Measurements from ENCODE around the gene EAF1. TPM values are rescaled to one million over a fixed set of nuclear protein-coding genes. Genes with fewer than 3 reads are reported as not detected.

Gene EAF1
- total RNA-seq, 4 donors from 2014 or later: 17.5 to 53.0 (median 22.0) TPM

DNA sequence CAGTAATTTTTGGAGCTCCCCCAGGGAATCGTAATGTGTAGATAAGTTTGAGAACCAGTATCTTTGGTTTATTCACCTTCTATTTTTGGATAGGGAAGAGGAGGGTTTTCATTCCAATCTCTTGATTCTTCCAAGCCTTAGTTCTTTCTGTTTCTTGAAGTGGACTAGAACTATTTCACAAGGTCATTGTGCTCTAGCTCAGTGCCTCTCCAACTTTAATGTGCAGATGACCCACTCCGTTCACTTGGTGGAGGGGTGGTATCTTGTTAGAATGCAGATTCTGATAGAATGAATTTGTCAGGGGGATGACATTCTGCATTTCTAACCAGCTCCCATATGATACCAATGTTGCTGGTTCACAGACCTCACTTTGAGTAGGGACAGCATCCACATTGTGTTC, 58.6 kb downstream of the EAF1 start:
- ATAC-seq (ENCODE audit: low FRiP score) (no peak), DNase-seq (ENCODE audit: low spot score) (no peak)
- TF ChIP-seq, protein P1, sequence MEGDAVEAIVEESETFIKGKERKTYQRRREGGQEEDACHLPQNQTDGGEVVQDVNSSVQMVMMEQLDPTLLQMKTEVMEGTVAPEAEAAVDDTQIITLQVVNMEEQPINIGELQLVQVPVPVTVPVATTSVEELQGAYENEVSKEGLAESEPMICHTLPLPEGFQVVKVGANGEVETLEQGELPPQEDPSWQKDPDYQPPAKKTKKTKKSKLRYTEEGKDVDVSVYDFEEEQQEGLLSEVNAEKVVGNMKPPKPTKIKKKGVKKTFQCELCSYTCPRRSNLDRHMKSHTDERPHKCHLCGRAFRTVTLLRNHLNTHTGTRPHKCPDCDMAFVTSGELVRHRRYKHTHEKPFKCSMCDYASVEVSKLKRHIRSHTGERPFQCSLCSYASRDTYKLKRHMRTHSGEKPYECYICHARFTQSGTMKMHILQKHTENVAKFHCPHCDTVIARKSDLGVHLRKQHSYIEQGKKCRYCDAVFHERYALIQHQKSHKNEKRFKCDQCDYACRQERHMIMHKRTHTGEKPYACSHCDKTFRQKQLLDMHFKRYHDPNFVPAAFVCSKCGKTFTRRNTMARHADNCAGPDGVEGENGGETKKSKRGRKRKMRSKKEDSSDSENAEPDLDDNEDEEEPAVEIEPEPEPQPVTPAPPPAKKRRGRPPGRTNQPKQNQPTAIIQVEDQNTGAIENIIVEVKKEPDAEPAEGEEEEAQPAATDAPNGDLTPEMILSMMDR (IDR thresholded peaks at IDR 0.05): no peak

DNA sequence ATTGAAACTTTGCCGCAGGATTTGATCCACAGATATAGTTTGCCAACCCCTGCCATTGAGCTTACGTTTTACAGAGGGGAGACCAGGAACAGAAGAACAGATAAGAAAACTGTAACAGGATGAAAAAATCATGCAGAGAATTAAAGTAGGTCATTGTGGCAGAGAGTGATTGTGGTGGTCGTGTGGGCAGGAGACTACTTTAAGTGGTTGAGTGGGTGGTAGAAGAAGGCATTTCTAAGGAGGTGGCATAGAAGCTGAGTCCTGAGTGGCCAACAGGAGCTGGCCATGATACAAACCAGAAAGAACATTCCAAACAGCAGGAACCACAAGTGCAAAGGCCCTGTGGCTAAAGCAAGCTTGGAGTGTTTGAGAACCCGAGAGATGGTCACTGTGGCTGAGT, 59.6 kb downstream of the EAF1 start:
- TF ChIP-seq, protein P1 (IDR thresholded peaks at IDR 0.05): no peak
- no peak for DNase-seq (ENCODE audit: low spot score)
- ATAC-seq (ENCODE audit: low FRiP score): no peak

DNA sequence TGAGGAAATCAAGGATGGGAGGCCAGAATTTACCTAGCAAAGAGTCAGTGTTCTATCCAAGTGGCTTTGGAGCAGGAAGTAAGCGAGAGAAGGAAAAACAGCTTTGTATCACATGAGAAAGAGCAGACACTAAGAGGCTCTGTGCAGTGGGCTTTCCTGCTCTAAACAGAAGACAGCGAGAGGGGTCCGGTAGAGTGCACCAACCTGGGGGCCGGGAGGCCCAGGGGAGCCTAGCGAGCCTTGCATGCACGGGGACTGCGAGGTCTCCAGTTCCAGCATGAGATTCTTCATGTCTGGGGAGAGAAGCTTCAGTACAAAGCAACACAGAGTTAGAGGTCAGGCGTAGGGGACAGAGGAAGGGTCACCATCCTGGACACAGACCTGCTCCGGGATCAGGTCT, 60.6 kb downstream of the EAF1 start:
- TF ChIP-seq, protein P1 (IDR thresholded peaks at IDR 0.05): no peak
- ATAC-seq (ENCODE audit: low FRiP score): no peak
- DNase-seq (ENCODE audit: low spot score): no peak

DNA sequence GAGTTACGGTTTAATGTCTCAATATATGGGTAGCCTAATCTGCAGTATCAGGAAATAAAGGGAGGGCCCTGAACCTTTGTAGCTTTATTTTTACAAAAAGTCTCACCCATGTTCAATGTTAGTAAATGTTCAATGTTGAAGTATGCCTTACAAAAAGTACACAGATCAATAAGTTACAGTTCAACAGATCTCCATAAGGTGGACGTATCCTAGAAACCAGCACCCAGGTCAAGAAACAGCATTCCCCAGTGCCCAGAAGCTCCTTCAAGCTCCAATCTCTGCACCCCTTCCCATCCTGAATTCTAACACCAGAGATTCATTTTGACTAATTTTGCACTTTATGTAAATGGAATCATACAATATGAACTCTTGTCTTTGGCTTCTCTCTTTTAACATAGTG, 62.8 kb downstream of the EAF1 start:
- TF ChIP-seq, protein P1 (IDR thresholded peaks at IDR 0.05): no peak
- no peak for ATAC-seq (ENCODE audit: low FRiP score)
- DNase-seq (ENCODE audit: low spot score): no peak

DNA sequence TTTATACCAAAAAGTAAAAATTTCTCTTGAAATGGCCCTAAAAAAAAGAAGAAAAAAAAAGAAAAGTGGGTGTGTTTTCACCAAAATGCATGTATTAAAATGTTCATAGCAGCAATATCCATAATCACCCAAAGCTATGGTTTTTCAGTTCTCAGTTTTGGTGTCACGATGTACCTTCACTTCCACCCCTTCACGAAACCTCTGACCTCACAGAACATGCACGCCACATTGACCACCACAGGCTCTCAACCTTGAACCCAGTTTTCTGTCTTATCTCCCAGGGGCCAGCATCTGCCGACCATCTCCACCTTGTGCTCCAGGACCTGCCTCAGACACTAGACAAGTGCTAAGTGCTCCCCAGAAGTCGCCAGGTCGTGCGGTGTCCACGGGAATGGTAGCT, 63.7 kb downstream of the EAF1 start:
- no peak for ATAC-seq (ENCODE audit: low FRiP score)
- no peak for DNase-seq (ENCODE audit: low spot score)
- TF ChIP-seq, protein P1 (IDR thresholded peaks at IDR 0.05): no peak

Small RNA genes lying within 50 kb of the gene (small RNA-seq; reads per million reads assigned to genes)
- gene RNU6-1024P: not detected

Other genes starting within 250 kb of the EAF1 start
- 10 to 100 TPM; 41.8 to 49.5 (median 43.9) TPM for gene CAPN7, start 221.4 kb upstream of the EAF1 start, total RNA-seq
- gene SH3BP5, start 95.0 kb upstream of the EAF1 start, total RNA-seq: 100 to 1,000 TPM in 1 of 4 donors, 10 to 100 TPM in 3; 71.1 to 114 (median 88.4) TPM
- gene METTL6, start 54 bp upstream of the EAF1 start, total RNA-seq: 10 to 100 TPM; 11.4 to 16.9 (median 12.9) TPM
- gene COLQ, start 94.1 kb downstream of the EAF1 start, total RNA-seq: 1 to 10 TPM; 1.2 to 3.9 (median 1.9) TPM
- 10 to 100 TPM; 19.8 to 26.4 (median 21.1) TPM for gene HACL1, start 174.0 kb downstream of the EAF1 start, total RNA-seq
- gene BTD, start 174.1 kb downstream of the EAF1 start, total RNA-seq: 10 to 100 TPM; 17.0 to 49.4 (median 41.6) TPM

Data from omental fat pad (tissue), 4 donors.